ENCODE data around the gene TMCO6.
"Not testable (repeated sequence)": the region's sequence is repeated elsewhere in the genome, so short reads cannot be mapped to it uniquely, and the experiment has no call there.

Gene TMCO6

GRCh38 chr5:140639148-140639981 lies at the start of gene TMCO6:
TMCO6 (plus strand) TSS chr5:140639451; CDS start chr5:140639528, 77 bp downstream.
- DNase-seq = peak; percentile 95

- DNase-seq = no peak
Measured at GRCh38 chr5:140590861-140591260, 48.4 kb upstream of the TMCO6 start.

GRCh38 chr5:140591747-140592372 lies 47.4 kb upstream of the TMCO6 start:
- DNase-seq = no peak

DNA sequence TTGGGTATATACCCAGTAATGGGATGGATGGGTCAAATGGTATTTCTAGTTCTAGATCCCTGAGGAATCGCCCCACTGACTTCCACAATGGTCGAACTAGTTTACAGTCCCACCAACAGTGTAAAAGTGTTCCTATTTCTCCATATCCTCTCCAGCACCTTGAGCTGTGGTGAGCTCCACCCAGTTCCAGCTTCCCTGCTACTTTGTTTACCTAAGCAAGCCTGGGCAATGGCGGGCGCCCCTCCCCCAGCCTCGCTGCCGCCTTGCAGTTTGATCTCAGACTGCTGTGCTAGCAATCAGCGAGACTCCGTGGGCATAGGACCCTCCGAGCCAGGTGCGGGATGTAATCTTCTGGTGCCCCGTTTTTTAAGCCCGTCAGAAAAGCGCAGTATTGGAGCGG lies 46.2 kb upstream of the TMCO6 start:
- DNase-seq = not testable (repeated sequence)

DNA sequence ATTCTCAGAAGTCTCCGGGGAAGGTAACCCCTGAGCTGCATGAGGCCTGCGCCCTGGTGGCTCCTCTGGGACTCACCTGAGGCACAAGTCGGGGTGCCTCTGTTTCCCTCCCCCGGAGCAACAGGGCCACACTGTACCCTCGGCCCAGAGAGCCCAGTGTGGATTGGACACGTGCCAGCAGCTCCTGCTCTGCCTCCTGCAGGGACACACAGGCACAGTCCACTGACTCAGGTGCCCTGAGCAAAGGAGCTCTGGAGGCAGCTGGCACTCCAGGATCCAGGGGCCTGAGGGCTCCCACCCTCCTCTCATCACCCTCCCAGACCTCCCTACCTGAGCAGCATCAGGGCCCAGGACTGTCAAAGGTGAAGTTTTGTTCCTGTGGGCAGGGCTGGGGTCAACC lies 45.1 kb upstream of the TMCO6 start:
- no peak for DNase-seq

DNA sequence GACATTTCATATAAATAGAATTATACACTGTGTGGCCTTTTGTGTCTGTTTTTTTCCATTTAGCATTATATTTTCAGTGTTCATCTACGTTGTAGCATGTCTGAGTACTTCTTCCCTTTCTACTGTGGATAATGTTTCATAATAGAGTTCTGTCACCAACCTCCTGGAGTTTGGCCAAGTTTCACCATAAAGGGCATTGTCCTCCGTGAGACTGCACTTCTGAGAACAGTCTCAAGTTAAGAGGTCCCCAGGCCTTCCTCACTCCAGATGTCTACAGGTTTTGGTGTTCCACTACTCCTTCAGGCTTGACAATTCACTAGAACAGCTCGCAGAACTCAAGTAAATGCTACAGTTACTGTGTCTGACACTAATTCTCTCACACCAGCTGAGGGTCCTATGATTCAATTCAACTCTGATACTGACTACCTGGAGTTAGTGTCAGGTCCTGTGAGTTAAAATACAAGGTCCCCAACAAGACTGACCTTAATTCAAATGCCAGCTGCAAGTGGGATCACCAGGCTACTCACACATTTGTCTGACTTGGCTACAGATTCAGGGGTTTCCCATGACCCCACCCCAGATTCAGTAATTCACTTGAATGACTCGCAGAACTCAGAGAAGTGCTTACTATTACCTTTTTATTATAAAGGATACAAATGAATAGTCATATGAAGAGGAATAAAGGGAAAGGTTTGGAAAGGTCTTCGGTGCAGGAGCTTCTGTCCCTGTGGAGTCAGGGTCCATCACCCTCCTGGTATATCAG lies 43.5 kb upstream of the TMCO6 start:
- no peak for DNase-seq

- no peak for DNase-seq
Measured at GRCh38 chr5:140596321-140596741, 42.9 kb upstream of the TMCO6 start.

- DNase-seq = no peak
Measured at GRCh38 chr5:140598836-140599235, 40.4 kb upstream of the TMCO6 start.

GRCh38 chr5:140600096-140600495 lies 39.2 kb upstream of the TMCO6 start:
- no peak for DNase-seq

- DNase-seq = no peak
Measured at GRCh38 chr5:140602147-140602546, 37.1 kb upstream of the TMCO6 start.

- DNase-seq = not testable (repeated sequence)
Measured at GRCh38 chr5:140603446-140603698, 35.9 kb upstream of the TMCO6 start.

- DNase-seq = no peak
Measured at GRCh38 chr5:140603734-140604133, 35.5 kb upstream of the TMCO6 start.

- DNase-seq = no peak
Measured at GRCh38 chr5:140605879-140606278, 33.4 kb upstream of the TMCO6 start.

DNA sequence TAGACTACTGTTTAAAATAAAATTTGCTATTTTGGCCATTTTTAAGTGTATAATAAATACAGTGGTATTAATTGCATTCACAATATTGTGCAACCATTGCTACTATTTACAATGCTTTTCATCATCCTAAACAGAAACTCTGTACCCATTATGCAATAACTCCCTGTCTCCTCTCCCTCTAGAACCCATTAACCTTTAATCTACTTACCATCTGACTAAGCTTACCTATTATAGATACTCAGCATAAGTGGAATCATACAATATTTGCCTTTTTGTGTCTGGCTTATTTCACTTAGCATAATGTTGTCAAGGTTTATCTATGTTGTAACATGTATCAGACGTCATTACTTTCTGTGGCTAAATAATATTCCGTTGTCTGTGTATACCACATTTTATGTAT lies 32.2 kb upstream of the TMCO6 start:
- no peak for DNase-seq

DNA sequence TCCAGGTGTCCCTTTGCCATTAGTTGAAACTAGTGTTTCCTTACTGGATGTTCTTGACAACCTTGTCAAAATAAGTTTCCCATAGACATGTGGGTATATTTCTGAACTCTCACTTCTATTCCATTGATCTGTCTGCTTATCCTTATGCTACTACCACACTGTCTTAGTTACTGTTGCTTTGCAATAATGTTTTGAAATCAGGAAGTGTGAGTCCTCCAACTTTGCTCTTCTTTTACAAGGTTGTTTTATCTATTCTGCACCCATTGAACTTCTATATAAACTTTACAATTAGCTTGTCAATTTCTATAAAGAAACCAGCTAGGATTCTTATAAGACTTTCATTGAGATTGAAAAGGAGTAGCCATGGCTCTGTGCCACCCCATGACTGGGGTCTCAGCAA lies 30.5 kb upstream of the TMCO6 start:
- DNase-seq = no peak

DNA sequence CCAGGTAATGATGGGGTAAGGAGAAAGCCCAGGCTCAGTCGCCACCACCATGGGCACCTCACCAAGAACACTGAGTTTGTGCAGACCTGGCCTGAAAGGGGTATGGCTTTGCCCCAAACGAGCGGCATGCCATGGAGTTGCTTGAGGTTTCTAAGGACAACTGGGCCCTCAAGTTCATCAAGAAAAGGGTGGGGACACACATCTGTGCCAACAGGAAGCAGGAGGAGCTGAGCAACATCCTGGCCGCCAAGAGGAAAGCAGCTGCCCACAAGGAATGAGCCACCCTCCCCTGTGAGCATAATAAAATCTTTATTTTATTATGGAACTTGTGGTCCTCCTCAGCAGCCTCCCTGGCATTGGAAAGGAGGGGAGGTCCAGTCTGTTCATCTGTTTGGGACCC lies 30.1 kb upstream of the TMCO6 start:
- no peak for DNase-seq

DNA sequence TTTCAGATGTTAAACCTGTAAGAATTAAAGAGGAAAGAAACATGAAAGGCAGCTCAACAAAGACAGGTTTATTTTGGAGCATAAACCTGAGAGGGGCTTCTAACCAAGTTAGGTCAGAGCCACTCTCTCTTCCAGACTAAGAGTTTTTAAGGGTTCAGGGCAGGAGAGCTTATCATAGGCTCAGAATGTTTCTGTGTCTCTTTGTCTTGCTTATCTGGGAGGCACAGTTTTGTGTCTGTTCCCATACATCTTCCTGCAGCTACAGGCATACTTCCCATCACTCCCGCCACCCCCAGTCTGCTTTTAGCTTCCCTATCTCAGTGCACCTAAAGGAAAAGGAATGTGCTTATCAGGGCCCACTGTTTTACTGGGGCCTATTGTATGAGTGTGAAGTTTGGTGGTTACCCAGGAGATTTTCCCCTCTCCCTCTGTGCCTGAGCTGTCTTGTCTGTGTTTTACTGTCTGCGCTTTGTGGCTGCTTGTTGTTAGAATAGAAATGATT lies 28.2 kb upstream of the TMCO6 start:
- no peak for DNase-seq

DNA sequence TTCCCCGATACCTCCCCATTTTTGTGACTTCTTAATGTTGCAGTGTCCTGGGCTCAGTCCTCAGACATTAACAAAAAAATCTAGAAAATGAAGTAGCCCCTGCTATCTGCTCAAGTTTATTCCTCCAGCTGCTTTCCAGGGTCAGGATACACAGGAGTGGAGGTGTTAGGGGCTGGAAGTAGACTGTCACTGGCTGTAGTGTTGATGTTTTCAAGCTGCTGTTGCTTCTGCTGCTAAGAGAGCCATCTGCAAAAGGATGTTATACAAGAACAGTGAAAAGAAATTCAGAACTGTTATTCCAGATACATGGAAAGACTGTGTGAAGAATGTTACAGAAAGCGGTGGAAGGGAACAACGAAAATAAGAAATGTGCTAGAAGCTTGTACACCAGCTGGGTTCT lies 16.9 kb upstream of the TMCO6 start:
- DNase-seq = no peak

DNA sequence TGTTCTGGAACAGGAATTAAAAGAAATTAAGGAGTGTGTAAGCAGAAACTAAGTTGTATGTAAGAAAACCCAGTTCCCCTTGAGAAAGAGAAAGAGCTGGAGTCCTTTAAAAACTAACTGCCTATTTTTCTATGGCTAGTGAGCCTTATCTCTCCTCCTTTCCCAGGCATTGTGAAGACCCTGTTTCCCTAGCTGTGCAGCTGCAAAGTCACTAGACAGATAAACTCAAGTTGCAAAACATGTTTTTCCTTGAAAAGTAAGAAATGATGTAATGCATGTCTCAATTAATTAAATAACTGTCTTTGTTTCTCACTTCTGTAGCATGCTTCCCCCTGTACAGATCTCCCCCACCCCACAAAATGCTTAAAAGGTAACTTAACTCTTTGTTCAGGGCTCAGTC lies 16.2 kb upstream of the TMCO6 start:
- DNase-seq = not testable (repeated sequence)

GRCh38 chr5:140624886-140625285 lies 14.4 kb upstream of the TMCO6 start:
- DNase-seq = not testable (repeated sequence)

DNA sequence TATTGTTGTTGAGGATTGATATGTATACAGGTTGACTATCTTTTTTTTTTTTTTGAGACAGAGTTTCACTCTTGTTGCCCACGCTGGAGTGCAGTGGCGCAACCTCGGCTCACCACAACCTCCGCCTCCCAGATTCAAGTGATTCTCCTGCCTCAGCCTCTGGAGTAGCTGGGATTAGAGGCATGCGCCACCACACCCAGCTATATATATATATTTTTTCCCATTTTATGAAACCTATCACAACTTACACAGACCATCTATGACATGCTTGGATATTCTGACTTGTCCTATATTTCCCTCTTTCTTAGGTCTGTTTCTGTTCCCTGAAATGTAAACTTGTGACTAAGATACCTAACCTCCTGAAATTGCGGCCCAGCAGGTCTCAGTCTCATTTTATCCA lies 11.3 kb upstream of the TMCO6 start:
- DNase-seq = no peak

DNA sequence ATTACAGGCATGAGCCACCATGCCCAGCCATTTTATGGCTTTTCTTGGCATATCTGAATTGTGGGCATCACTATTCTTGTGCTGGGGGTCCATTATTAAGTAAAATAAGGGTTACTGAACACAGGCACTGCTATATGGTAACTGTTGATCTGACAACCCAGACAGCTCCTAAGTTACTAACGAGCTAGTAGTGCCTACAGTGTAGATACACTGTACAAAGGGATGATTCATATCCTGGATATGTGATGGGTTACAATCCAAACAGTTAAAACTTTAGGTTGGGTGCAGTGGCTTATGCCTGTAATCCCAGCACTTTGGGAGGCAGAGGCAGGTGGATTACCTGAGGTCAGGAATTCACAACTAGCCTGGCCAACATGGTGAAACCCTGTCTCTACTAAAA lies 10.5 kb upstream of the TMCO6 start:
- no peak for DNase-seq

GRCh38 chr5:140630292-140631035 lies 8.8 kb upstream of the TMCO6 start:
- DNase-seq = no peak
